Sigmoid colon (tissue), 7 donors: ENCODE data around the gene C2orf81. TPM values are rescaled to one million over a fixed set of nuclear protein-coding genes. Genes with fewer than 3 reads are reported as not detected.

ENCODE experiments used
- DNase-seq: peaks from one replicate; pipeline ENCODE4 v3.0.0-alpha.2; 2019
- H3K27ac ChIP-seq, 4 donors: fragments of 200-600 bp; sonication (generic); one replicate each; pipeline ENCODE4 v1.5.1; 2016 to 2019; ENCODE audit warnings: mild to moderate bottlenecking in 1 of 4
- H3K27me3 ChIP-seq, 3 donors: fragments of 200-600 bp; sonication (generic); one replicate each; pipeline ENCODE4 v1.5.1; 2019; ENCODE audit warnings: mild to moderate bottlenecking in 1 of 3
- H3K36me3 ChIP-seq, 4 donors: fragments of 200-600 bp; sonication (generic); one replicate each; pipeline ENCODE4 v1.5.1; 2016 to 2019
- H3K4me1 ChIP-seq, 4 donors: fragments of 200-600 bp; sonication (generic); one replicate each; pipeline ENCODE4 v1.5.1; 2017 to 2019
- H3K4me3 ChIP-seq, 4 donors: fragments of 200-600 bp; sonication (generic); one replicate each; pipeline ENCODE4 v1.5.1; 2017 to 2019; ENCODE audit warnings: mild to moderate bottlenecking in 2 of 4, moderate library complexity in 1 of 4
- H3K9me3 ChIP-seq, 4 donors: fragments of 200-600 bp in 3 of 4; sonication (generic) in 3 of 4; one replicate each; pipeline versions ENCODE4 v1.5.1 to v1.6.1; 2013 to 2019
- EP300 ChIP-seq, 4 donors: sonication (generic); formaldehyde crosslinking; IDR thresholded peaks; one replicate each; pipeline ENCODE4 v1.6.1; 2017; ENCODE audit warnings: antibody characterized with exemption in 4 of 4
- POLR2A ChIP-seq, 2 donors: fragments of 450-650 bp; IDR thresholded peaks; one replicate each; pipeline ENCODE4 v1.6.1; 2016; ENCODE audit warnings: antibody characterized with exemption in 2 of 2, mild to moderate bottlenecking in 2 of 2, moderate library complexity in 2 of 2
- POLR2AphosphoS5 ChIP-seq, 4 donors: sonication (generic); formaldehyde crosslinking; IDR thresholded peaks; one replicate each; pipeline ENCODE4 v1.6.1; 2017; ENCODE audit warnings: antibody characterized with exemption in 4 of 4
- WGBS, 2 donors: extraction: QIAGEN DNeasy Blood & Tissue Kit; methylation state at CpG; one replicate each; pipeline ENCODE4 v1.1.7; 2013; 5-methylcytosine and 5-hydroxymethylcytosine counted together
- intact Hi-C: fragments of 100-400 bp; cut with DNase I; formaldehyde crosslinking; loops from one replicate; pipeline ENCODE4 v1.15.1; 2023
- polyA plus RNA-seq, 3 donors: library from polyadenylated mRNA; stranded (reverse); fragments of 200-250 nt; gene quantifications; one replicate each; pipeline ENCODE4 v1.2.3, GENCODE V29; 2013
- total RNA-seq, 4 donors: library from RNA; depleted of rRNA; stranded (reverse); fragments of >200 nt; gene quantifications; one replicate each; pipeline ENCODE4 v1.1.0, GENCODE V29; 2016
- TF ChIP-seq, protein P1 (sequence below), 4 experiments: fragments of 450-650 bp in 3 of 4; fragments of 200-600 bp in 1 of 4; IDR thresholded peaks; one replicate each; pipeline ENCODE4 v1.5.1; 2016 to 2019; ENCODE audit warnings: antibody characterized with exemption in 4 of 4, mild to moderate bottlenecking in 3 of 4, moderate library complexity in 2 of 4
- donor health status: healthy with polysubstance abuse.
- donor health status: Bipolar disorder and iron deficiency.
- donor health status: healthy.

Gene C2orf81
- total and polyA plus RNA-seq, 7 donors: 0.46 to 2.2 (median 1.9) TPM; not detected in 1

DNA sequence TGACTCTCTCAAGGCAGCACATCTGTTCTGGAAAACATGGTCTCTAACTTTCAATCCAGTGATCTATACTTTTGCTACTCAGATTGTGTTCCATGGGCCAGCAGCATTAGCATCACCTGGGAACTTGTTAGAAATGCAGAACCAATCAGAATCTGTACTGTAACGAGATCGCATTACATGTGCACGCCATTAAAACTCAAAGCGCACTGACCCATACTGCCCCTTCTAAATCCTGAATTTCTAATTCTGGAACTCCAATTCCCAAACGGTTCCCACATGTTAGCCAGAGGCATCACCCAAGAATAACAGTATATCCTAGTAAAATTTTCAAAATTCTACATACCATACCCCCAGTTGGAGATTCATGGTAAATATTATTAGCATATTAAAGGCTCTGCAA lies 30.8 kb downstream of the C2orf81 start:
- Histone ChIP-seq H3K9me3 (no peaks in the 10 kb centered on the region), H3K4me3 (peak overlapping the region; percentile 94 to 99 (median 96)), H3K4me1 (peaks cover 0 to 60% (median 39%) of the 10 kb centered on the region in 4 donors), H3K27ac (peak overlapping the region in 1 of 4 donors; percentile 96), H3K36me3 (no peaks in the 10 kb centered on the region), H3K27me3 (no peaks in the 10 kb centered on the region)
- WGBS, 2 donors: 68 to 72% methylated on average over 5 of the region's 5 CpGs
- TF ChIP-seq EP300 (IDR thresholded peaks at IDR 0.05): no peak
- TF ChIP-seq POLR2AphosphoS5 (IDR thresholded peaks at IDR 0.05): no peak
- TF ChIP-seq, protein P1, sequence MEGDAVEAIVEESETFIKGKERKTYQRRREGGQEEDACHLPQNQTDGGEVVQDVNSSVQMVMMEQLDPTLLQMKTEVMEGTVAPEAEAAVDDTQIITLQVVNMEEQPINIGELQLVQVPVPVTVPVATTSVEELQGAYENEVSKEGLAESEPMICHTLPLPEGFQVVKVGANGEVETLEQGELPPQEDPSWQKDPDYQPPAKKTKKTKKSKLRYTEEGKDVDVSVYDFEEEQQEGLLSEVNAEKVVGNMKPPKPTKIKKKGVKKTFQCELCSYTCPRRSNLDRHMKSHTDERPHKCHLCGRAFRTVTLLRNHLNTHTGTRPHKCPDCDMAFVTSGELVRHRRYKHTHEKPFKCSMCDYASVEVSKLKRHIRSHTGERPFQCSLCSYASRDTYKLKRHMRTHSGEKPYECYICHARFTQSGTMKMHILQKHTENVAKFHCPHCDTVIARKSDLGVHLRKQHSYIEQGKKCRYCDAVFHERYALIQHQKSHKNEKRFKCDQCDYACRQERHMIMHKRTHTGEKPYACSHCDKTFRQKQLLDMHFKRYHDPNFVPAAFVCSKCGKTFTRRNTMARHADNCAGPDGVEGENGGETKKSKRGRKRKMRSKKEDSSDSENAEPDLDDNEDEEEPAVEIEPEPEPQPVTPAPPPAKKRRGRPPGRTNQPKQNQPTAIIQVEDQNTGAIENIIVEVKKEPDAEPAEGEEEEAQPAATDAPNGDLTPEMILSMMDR (IDR thresholded peaks at IDR 0.05): no peak
- no peak for TF ChIP-seq POLR2A (IDR thresholded peaks at IDR 0.05)
- intact Hi-C loops: loop anchor here (10.0 kb wide), 1 partner anchor 136 kb away; no protein-coding TSS in a partner anchor
- no peak for DNase-seq

DNA sequence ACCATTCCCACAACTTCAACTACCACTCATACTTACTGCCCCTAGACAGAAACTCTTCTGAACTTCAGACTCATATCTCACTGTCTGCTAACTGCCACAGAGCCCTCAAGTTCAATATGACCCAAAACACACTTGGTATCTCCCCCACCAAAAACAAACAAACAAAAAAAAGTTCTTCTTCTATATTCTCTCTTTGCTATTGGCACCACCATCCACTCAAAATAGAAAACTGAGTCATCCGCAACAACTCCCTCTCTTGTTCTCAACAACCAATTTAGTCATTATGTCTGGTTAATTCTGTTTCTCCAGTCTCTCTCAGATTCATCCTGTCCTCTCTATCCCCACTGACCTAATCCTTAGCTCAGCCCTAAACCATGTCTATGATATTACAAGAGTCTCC lies 34.1 kb downstream of the C2orf81 start:
- WGBS, 2 donors: 92 to 95% methylated on average over 1 of the region's 1 CpG
- no peak for DNase-seq
- no peak overlapping the region for H3K4me3 ChIP-seq
- no peaks in the 10 kb centered on the region for H3K9me3 ChIP-seq
- intact Hi-C loops: no loop called here
- peaks cover 0 to 84% (median 60%) of the 10 kb centered on the region in 4 donors for H3K4me1 ChIP-seq
- H3K27me3 ChIP-seq: no peaks in the 10 kb centered on the region
- no peaks in the 10 kb centered on the region for H3K36me3 ChIP-seq
- TF ChIP-seq EP300 (IDR thresholded peaks at IDR 0.05) (no peak), POLR2A (IDR thresholded peaks at IDR 0.05) (no peak), POLR2AphosphoS5 (IDR thresholded peaks at IDR 0.05) (no peak)
- TF ChIP-seq, protein P1 (IDR thresholded peaks at IDR 0.05): no peak
- peak overlapping the region in 1 of 4 donors; percentile 14 for H3K27ac ChIP-seq

DNA sequence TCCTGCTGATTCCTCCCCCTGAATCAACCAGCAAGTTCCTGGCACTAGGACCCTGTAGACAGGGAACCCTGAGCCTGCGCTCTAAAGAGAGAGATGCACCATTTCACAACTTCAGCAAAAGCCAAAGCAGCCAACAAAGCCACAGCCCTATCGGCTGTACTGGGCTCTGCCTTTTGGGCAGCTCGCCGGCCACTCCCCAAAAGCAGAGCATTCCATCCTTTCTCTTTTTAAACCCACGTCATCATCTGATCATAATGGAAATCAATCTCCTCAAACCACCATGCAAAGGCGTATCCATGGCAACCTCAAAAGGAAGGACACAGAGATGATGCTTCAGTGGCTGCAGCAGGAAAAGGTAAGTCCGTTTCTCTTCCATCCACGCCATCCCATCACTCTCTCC lies 36.0 kb downstream of the C2orf81 start:
- DNase-seq: no peak
- Histone ChIP-seq H3K27me3 (no peaks in the 10 kb centered on the region), H3K27ac (peak overlapping the region in 2 of 4 donors; percentile 2 to 75), H3K9me3 (no peaks in the 10 kb centered on the region), H3K4me1 (peaks cover 0 to 91% (median 65%) of the 10 kb centered on the region in 4 donors), H3K4me3 (no peak overlapping the region), H3K36me3 (no peaks in the 10 kb centered on the region)
- intact Hi-C loops: no loop called here
- 88 to 90% methylated on average over 8 of the region's 8 CpGs for WGBS, 2 donors
- TF ChIP-seq POLR2AphosphoS5 (IDR thresholded peaks at IDR 0.05) (no peak), POLR2A (IDR thresholded peaks at IDR 0.05) (no peak), EP300 (IDR thresholded peaks at IDR 0.05) (no peak)
- TF ChIP-seq, protein P1 (IDR thresholded peaks at IDR 0.05): no peak

DNA sequence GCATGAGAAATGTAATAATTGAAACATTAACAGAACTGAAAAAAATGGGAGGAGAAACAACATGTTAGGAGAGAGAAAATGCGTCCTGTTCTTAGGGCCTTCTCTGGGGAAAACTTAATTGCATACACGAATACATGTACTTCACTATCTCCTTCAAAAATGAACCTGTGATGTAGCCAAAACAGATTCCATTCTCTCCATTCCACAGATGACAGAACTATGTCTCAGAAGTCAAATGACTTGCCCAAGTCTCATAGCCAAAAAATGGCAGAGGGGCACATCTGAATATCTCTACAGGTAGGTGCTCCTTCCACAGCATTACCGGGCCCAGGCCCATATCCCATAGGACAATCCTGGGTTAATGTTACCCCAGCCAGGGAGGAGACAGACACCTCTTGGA lies 37.4 kb downstream of the C2orf81 start:
- no peaks in the 10 kb centered on the region for H3K9me3 ChIP-seq
- H3K27me3 ChIP-seq: no peaks in the 10 kb centered on the region
- peaks cover 0 to 91% (median 65%) of the 10 kb centered on the region in 4 donors for H3K4me1 ChIP-seq
- TF ChIP-seq EP300 (IDR thresholded peaks at IDR 0.05): no peak
- TF ChIP-seq POLR2AphosphoS5 (IDR thresholded peaks at IDR 0.05): no peak
- TF ChIP-seq, protein P1 (IDR thresholded peaks at IDR 0.05): no peak
- TF ChIP-seq POLR2A (IDR thresholded peaks at IDR 0.05): no peak
- H3K36me3 ChIP-seq: no peaks in the 10 kb centered on the region
- no peak overlapping the region for H3K4me3 ChIP-seq
- no peak for DNase-seq
- 85 to 92% methylated on average over 3 of the region's 3 CpGs for WGBS, 2 donors
- peak overlapping the region in 3 of 4 donors; percentile 38 to 75 (median 56) for H3K27ac ChIP-seq
- intact Hi-C loops: no loop called here

DNA sequence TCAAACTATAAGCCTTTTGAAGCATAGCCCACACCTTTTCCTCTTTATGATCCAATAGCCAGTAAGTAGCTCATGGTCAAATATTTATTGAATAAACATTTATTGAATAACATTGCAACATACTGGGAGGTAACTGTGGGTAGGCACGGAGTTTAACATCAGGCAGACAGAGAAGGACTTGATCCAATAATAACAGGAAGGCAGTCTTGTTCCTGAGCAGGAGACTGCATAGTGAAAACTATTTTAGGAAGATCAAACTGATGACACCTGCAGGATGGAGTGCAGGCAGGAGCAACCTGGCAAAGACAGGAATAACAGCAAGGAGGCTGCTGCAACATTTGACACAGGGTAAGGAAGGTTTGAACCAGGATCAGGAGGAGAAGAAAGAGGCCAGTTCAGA lies 38.2 kb downstream of the C2orf81 start:
- intact Hi-C loops: no loop called here
- no peak for DNase-seq
- TF ChIP-seq POLR2A (IDR thresholded peaks at IDR 0.05): no peak
- TF ChIP-seq EP300 (IDR thresholded peaks at IDR 0.05): no peak
- no peak for TF ChIP-seq POLR2AphosphoS5 (IDR thresholded peaks at IDR 0.05)
- TF ChIP-seq, protein P1 (IDR thresholded peaks at IDR 0.05): no peak
- WGBS, 2 donors: 9 to 42% methylated on average over 1 of the region's 1 CpG
- Histone ChIP-seq H3K27me3 (no peaks in the 10 kb centered on the region), H3K36me3 (no peaks in the 10 kb centered on the region), H3K4me3 (no peak overlapping the region), H3K9me3 (no peaks in the 10 kb centered on the region), H3K4me1 (peaks cover 0 to 91% (median 63%) of the 10 kb centered on the region in 4 donors), H3K27ac (peak overlapping the region; percentile 11 to 75 (median 47))
